H1 (cell line): Measurements from ENCODE around the gene WWC2. TPM values are rescaled to one million over a fixed set of nuclear protein-coding genes. Genes with fewer than 3 reads are reported as not detected.

Experiments
- CTCF ChIA-PET: fragments of 300-600 bp; sonication (Branson Sonifier 250); formaldehyde crosslinking; loops from one replicate; lab custom pipeline; 2021; ENCODE audit not compliant: partially characterized antibody; lab: Charles Lee
- POLR2A ChIA-PET: fragments of 300-600 bp; sonication (Branson Sonifier 250); formaldehyde crosslinking; loops from one replicate; lab custom pipeline; 2021; ENCODE audit warnings: inconsistent platforms; ENCODE audit not compliant: partially characterized antibody; lab: Charles Lee
- DNase-seq, 2 experiments: peaks; one replicate each; pipeline versions ENCODE4 v3.0.0 to v3.0.0-alpha.2; 2010 to 2022; ENCODE audit warnings: low spot score in 2 of 2, low read depth in 1 of 2, mixed read lengths in 1 of 2
- FAIRE-seq: peaks from 2 replicates; lab custom pipeline; 2011; peaks lifted over from hg19 to GRCh38; lab: Jason Lieb, UNC
- H2AFZ ChIP-seq: 2 replicates; pipeline ENCODE4 v1.8.1; 2012; ENCODE audit warnings: low read length, inconsistent platforms
- H2AK5ac ChIP-seq: 2 replicates; pipeline ENCODE4 v1.6.1; 2013; ENCODE audit warnings: low read depth, low read length
- H2BK120ac ChIP-seq: replicated peaks from 2 replicates; pipeline ENCODE3; 2013; ENCODE audit warnings: low read depth, low read length, inconsistent platforms
- H2BK12ac ChIP-seq: 2 replicates; pipeline ENCODE4 v1.6.1; 2013; ENCODE audit warnings: low read depth, low read length
- H2BK15ac ChIP-seq: 2 replicates; pipeline ENCODE4 v1.6.1; 2013; ENCODE audit warnings: low read length
- H2BK20ac ChIP-seq: 2 replicates; pipeline ENCODE4 v1.6.1; 2013; ENCODE audit warnings: low read length
- H2BK5ac ChIP-seq: 2 replicates; pipeline ENCODE4 v1.6.1; 2013; ENCODE audit warnings: low read depth, low read length
- H3K14ac ChIP-seq: 2 replicates; pipeline ENCODE4 v1.6.1; 2013; ENCODE audit warnings: inconsistent platforms; ENCODE audit not compliant: insufficient read length
- H3K18ac ChIP-seq: 2 replicates; pipeline ENCODE4 v1.6.1; 2013; ENCODE audit warnings: low read length; ENCODE audit errors: extremely low read depth
- H3K23ac ChIP-seq: 2 replicates; pipeline ENCODE4 v1.6.1; 2013; ENCODE audit warnings: inconsistent platforms; ENCODE audit not compliant: insufficient read length
- H3K23me2 ChIP-seq: 2 replicates; pipeline ENCODE4 v1.6.1; 2013; ENCODE audit warnings: low read depth, low read length
- H3K27ac ChIP-seq: 2 replicates; pipeline ENCODE4 v1.6.1; 2011; ENCODE audit warnings: low read depth, low read length, inconsistent platforms
- H3K27me3 ChIP-seq, 4 experiments: replicated peaks in 1 of 4; 1 replicate in 1 of 4; 2 replicates in 3 of 4; pipeline versions ENCODE4 v1.6.1 to v1.8.1; 2011 to 2013; ENCODE audit warnings: low read length in 3 of 4, mild to moderate bottlenecking in 3 of 4, inconsistent platforms in 2 of 4, mixed read lengths in 2 of 4, moderate library complexity in 1 of 4; ENCODE audit not compliant: control insufficient read depth in 3 of 4, insufficient read depth in 3 of 4; ENCODE audit errors: extremely low read depth in 1 of 4
- H3K36me3 ChIP-seq, 4 experiments: 2 replicates each; pipeline versions ENCODE4 v1.6.1 to v1.8.1; 2011 to 2013; ENCODE audit warnings: mild to moderate bottlenecking in 4 of 4, low read length in 3 of 4, moderate library complexity in 2 of 4, control low read depth in 1 of 4, inconsistent platforms in 1 of 4; ENCODE audit not compliant: insufficient read depth in 4 of 4, control insufficient read depth in 2 of 4
- H3K4ac ChIP-seq: replicated peaks from 2 replicates; pipeline ENCODE3; 2013; ENCODE audit warnings: low read length, low read depth, mixed read lengths, inconsistent platforms; ENCODE audit not compliant: insufficient read length
- H3K4me1 ChIP-seq, 4 experiments: replicated peaks in 1 of 4; 1 replicate in 1 of 4; 2 replicates in 3 of 4; pipeline versions ENCODE4 v1.6.1 to v1.8.1; 2011 to 2013; ENCODE audit warnings: low read length in 3 of 4, inconsistent platforms in 2 of 4, mixed read lengths in 1 of 4; ENCODE audit not compliant: insufficient read depth in 4 of 4, control insufficient read depth in 3 of 4
- H3K4me2 ChIP-seq, 2 experiments: 2 replicates each; pipeline versions ENCODE4 v1.6.1 to v1.8.1; 2011 to 2013; ENCODE audit warnings: low read depth in 2 of 2, low read length in 2 of 2, control low read depth in 1 of 2, inconsistent platforms in 1 of 2, mild to moderate bottlenecking in 1 of 2; ENCODE audit not compliant: insufficient read depth in 1 of 2
- H3K4me3 ChIP-seq, 4 experiments: fragments of 200-600, 300-600 bp in 1 of 4; sonication (generic), shearing (Covaris generic), sonication (Bioruptor Twin) in 1 of 4; 2 replicates each; pipeline versions ENCODE4 v1.5.1 to v1.8.1; 2011 to 2016; ENCODE audit warnings: low read length in 4 of 4, low read depth in 3 of 4, control low read depth in 2 of 4, inconsistent platforms in 2 of 4, mild to moderate bottlenecking in 2 of 4, mixed read lengths in 1 of 4, moderate library complexity in 1 of 4; ENCODE audit not compliant: insufficient read depth in 2 of 4; ENCODE audit errors: extremely low read depth in 1 of 4
- H3K56ac ChIP-seq: replicated peaks from 2 replicates; pipeline ENCODE3; 2013; ENCODE audit warnings: low read depth, mild to moderate bottlenecking, mixed read lengths, low read length, inconsistent platforms; ENCODE audit not compliant: insufficient read length
- H3K79me1 ChIP-seq: 2 replicates; pipeline ENCODE4 v1.6.1; 2013; ENCODE audit warnings: low read depth, low read length, control low read depth
- H3K79me2 ChIP-seq, 2 experiments: 2 replicates each; pipeline versions ENCODE4 v1.6.1 to v1.8.1; 2012 to 2013; ENCODE audit warnings: low read length in 2 of 2, mild to moderate bottlenecking in 2 of 2, inconsistent platforms in 1 of 2; ENCODE audit not compliant: insufficient read depth in 2 of 2, control insufficient read depth in 1 of 2
- H3K9ac ChIP-seq, 4 experiments: replicated peaks in 1 of 4; 1 replicate in 1 of 4; 2 replicates in 3 of 4; pipeline versions ENCODE4 v1.6.1 to v1.8.1; 2011 to 2013; ENCODE audit warnings: low read depth in 3 of 4, low read length in 3 of 4, control low read depth in 2 of 4, mild to moderate bottlenecking in 2 of 4, moderate library complexity in 2 of 4, inconsistent platforms in 1 of 4; ENCODE audit errors: extremely low read depth in 1 of 4
- H3K9me3 ChIP-seq, 2 experiments: 2 replicates each; pipeline versions ENCODE4 v1.6.1 to v1.8.1; 2012 to 2013; ENCODE audit warnings: mild to moderate bottlenecking in 2 of 2, moderate library complexity in 2 of 2, control low read depth in 1 of 2, inconsistent platforms in 1 of 2, low read depth in 1 of 2, low read length in 1 of 2, mixed read lengths in 1 of 2; ENCODE audit not compliant: insufficient read depth in 2 of 2
- H4K20me1 ChIP-seq, 2 experiments: replicated peaks in 1 of 2; 2 replicates each; pipeline versions ENCODE3 to v1.8.1; 2011 to 2013; ENCODE audit warnings: inconsistent platforms in 2 of 2, low read length in 2 of 2, mild to moderate bottlenecking in 1 of 2; ENCODE audit not compliant: insufficient read depth in 2 of 2, control insufficient read depth in 1 of 2
- H4K5ac ChIP-seq: 2 replicates; pipeline ENCODE4 v1.6.1; 2013; ENCODE audit warnings: low read length, low read depth, mixed read lengths, inconsistent platforms; ENCODE audit not compliant: insufficient read length
- H4K8ac ChIP-seq: 2 replicates; pipeline ENCODE4 v1.8.0; 2013; ENCODE audit warnings: mild to moderate bottlenecking, moderate library complexity, low read length, inconsistent platforms; ENCODE audit not compliant: insufficient read depth; ENCODE audit errors: extremely low read depth
- H4K91ac ChIP-seq: replicated peaks from 2 replicates; pipeline ENCODE3; 2013; ENCODE audit warnings: low read length, mixed read lengths, inconsistent platforms; ENCODE audit not compliant: insufficient read length
- CHD2 ChIP-seq: IDR thresholded peaks from 2 replicates; pipeline ENCODE4 v1.6.1; 2012; ENCODE audit warnings: low read length, improper control_type of control experiment
- KDM1A ChIP-seq: fragments of 200-600, 300-600 bp; sonication (generic); IDR thresholded peaks from 2 replicates; pipeline ENCODE4 v1.7.1; 2016; ENCODE audit warnings: mild to moderate bottlenecking, low read length, borderline replicate concordance
- POLR2A ChIP-seq, 2 experiments: IDR thresholded peaks; 1 replicate in 1 of 2; 2 replicates in 1 of 2; pipeline ENCODE4 v1.6.1; 2011; ENCODE audit warnings: low read depth in 2 of 2, low read length in 2 of 2, mild to moderate bottlenecking in 2 of 2; ENCODE audit errors: control extremely low read depth in 1 of 2
- SAP30 ChIP-seq: fragments of 300-600 bp; sonication (generic); IDR thresholded peaks from 2 replicates; pipeline ENCODE4 v1.7.1; 2012; ENCODE audit warnings: low read length, moderate library complexity, mild to moderate bottlenecking, inconsistent platforms; ENCODE audit not compliant: insufficient read depth, insufficient replicate concordance
- SIN3A ChIP-seq, 2 experiments: IDR thresholded peaks in 1 of 2; conservative IDR thresholded peaks in 1 of 2; 2 replicates each; pipeline ENCODE4 v1.6.1; 2011 to 2012; ENCODE audit warnings: low read length in 2 of 2, improper control_type of control experiment in 1 of 2, low read depth in 1 of 2, mild to moderate bottlenecking in 1 of 2
- SP2 ChIP-seq: IDR thresholded peaks from 2 replicates; pipeline ENCODE4 v1.6.1; 2012; ENCODE audit warnings: mild to moderate bottlenecking, low read length, inconsistent platforms
- TBP ChIP-seq: IDR thresholded peaks from 2 replicates; pipeline ENCODE4 v1.6.1; 2011; ENCODE audit warnings: low read depth, low read length, improper control_type of control experiment
- YY1 ChIP-seq: IDR thresholded peaks from 2 replicates; pipeline ENCODE4 v1.6.1; 2011; ENCODE audit warnings: low read depth, mild to moderate bottlenecking, low read length
- WGBS, 2 experiments: shearing (Covaris generic) in 1 of 2; methylation state at CpG; one replicate each; pipeline versions ENCODE4 v1.1.6 to v1.1.7; 2013 to 2015; ENCODE audit warnings: low lambda C conversion rate in 2 of 2, mixed read lengths in 2 of 2, inconsistent platforms in 1 of 2, low coverage in 1 of 2, missing lambda C conversion rate in 1 of 2; ENCODE audit not compliant: insufficient replicate concordance in 2 of 2, insufficient coverage in 1 of 2, insufficient read length in 1 of 2; ENCODE audit errors: extremely low coverage in 1 of 2, missing lambda C conversion rate in 1 of 2; 5-methylcytosine and 5-hydroxymethylcytosine counted together
- polyA plus RNA-seq, 7 experiments: library from polyadenylated mRNA; depleted of rRNA in 3 of 7; stranded (reverse) in 5 of 7; unstranded in 2 of 7; fragments of >200 nt in 5 of 7; fragments of 200-250 nt in 2 of 7; gene quantifications; 1 replicate in 5 of 7; 2 replicates in 1 of 7; 4 replicates in 1 of 7; pipeline versions ENCODE4 v1.2.1 to v1.2.3, GENCODE V29; 2011 to 2013; ENCODE audit warnings: missing spikeins in 2 of 7, mixed read lengths in 2 of 7
- total RNA-seq: library from RNA; stranded (reverse); fragmentation: NEBNext Ultra II Directional; extraction: Animal tissue kit (Norgen Biotek cat#: 25700); gene quantifications from 2 replicates; pipeline ENCODE4 v1.2.1, GENCODE V29; 2021
- TF ChIP-seq, protein P1 (sequence below): IDR thresholded peaks from 2 replicates; pipeline ENCODE4 v1.6.1; 2012; ENCODE audit warnings: inconsistent platforms

Gene WWC2
- total and polyA plus RNA-seq, 2 of the 8 experiments (the other 6 are each of a cell fraction or from before 2014, with no cell fraction given) = 17.6 to 135 TPM

DNA sequence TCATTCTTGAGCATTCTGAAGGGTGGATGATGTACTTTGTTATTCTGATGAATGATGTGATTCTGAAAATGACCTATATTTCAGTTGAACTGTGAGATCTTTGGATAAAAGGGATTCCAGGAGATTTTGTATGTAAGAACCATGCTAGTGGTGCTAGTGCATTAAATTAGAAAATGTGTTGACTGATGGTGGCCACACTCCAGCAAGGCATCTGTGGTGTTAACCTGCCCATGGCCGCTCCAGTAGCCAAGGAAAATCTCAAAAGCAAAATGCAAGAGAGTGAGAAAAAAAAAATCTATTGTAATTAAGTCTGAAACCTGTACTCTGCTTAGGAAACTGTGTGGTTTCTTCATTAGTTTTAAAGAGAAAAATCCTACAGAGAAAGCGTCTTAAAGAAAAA, 93.5 kb downstream of the WWC2 start:
- no peak overlapping the region for H2BK15ac ChIP-seq
- H3K27ac ChIP-seq = no peak overlapping the region
- CTCF ChIA-PET = interaction anchor here (0.8 to 1.8 kb wide), 5 partner anchors 12 to 71 kb away, joined by 3 to 4 read pairs (median 3); no protein-coding TSS in a partner anchor
- no peak overlapping the region for H3K9ac ChIP-seq
- H3K23ac ChIP-seq = no peak overlapping the region
- TF ChIP-seq SIN3A (conservative IDR thresholded peaks at IDR 0.05 in 1 of 2, IDR thresholded peaks at IDR 0.05 in 1 of 2; ENCODE audit: low read depth in 1 of 2, low read length in 2 of 2) = no peak
- no peak for TF ChIP-seq KDM1A
- TF ChIP-seq, protein P1, sequence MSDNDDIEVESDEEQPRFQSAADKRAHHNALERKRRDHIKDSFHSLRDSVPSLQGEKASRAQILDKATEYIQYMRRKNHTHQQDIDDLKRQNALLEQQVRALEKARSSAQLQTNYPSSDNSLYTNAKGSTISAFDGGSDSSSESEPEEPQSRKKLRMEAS = no peak
- no peak for TF ChIP-seq TBP
- TF ChIP-seq CHD2 = no peak
- TF ChIP-seq SAP30 = no peak
- TF ChIP-seq SP2 = no peak
- TF ChIP-seq POLR2A (IDR thresholded peaks at IDR 0.05; ENCODE audit: control extremely low read depth in 1 of 2, low read depth in 2 of 2, low read length in 2 of 2) = no peak
- no peak for TF ChIP-seq YY1
- TF ChIP-seq, all 59 proteins: peak for 0
- DNase-seq = no peak
- no peaks in the 10 kb centered on the region for H3K27me3 ChIP-seq
- H3K56ac ChIP-seq = no peak overlapping the region
- no peak overlapping the region for H3K4ac ChIP-seq
- H2BK20ac ChIP-seq = no peak overlapping the region
- H4K8ac ChIP-seq = no peak overlapping the region
- no peak overlapping the region for H3K14ac ChIP-seq
- no peak overlapping the region for H2AK5ac ChIP-seq
- no peaks in the 10 kb centered on the region for H4K20me1 ChIP-seq
- no peak overlapping the region for H2BK12ac ChIP-seq
- H3K79me2 ChIP-seq = peaks cover 0 to 91% of the 10 kb centered on the region in 2 experiments; a peak in 3 of 4 replicates
- no peak overlapping the region for H4K91ac ChIP-seq
- no peaks in the 10 kb centered on the region for H3K9me3 ChIP-seq
- H3K4me2 ChIP-seq = no peak overlapping the region
- no peaks in the 10 kb centered on the region for H3K23me2 ChIP-seq
- peaks cover 2% of the 10 kb centered on the region; the same call in 1 of the 2 replicates for H3K79me1 ChIP-seq
- peaks cover 0 to 5% (median 0%) of the 10 kb centered on the region in 4 experiments; a peak in 1 of 8 replicates for H3K36me3 ChIP-seq
- peaks cover 0 to 12% (median 6%) of the 10 kb centered on the region in 4 experiments; a peak in 4 of 7 replicates for H3K4me1 ChIP-seq
- H2AFZ ChIP-seq = no peak overlapping the region
- no peak overlapping the region for H3K4me3 ChIP-seq
- 91% methylated on average over 2 of the region's 2 CpGs; no CpG with 5 or more reads in 1 of the 2 experiments for WGBS, 2 experiments
- POLR2A ChIA-PET = interaction anchor here (2.9 kb wide), 1 partner anchor 94 kb away, joined by 13 read pairs; the partner anchor contains the start of gene WWC2
- H2BK5ac ChIP-seq = no peak overlapping the region
- H4K5ac ChIP-seq = no peak overlapping the region
- H3K18ac ChIP-seq = no peak overlapping the region
- no peak for FAIRE-seq
- no peak overlapping the region for H2BK120ac ChIP-seq
